ENCODE data around the gene ABRAXAS1. TPM values are rescaled to one million over a fixed set of nuclear protein-coding genes. Genes with fewer than 3 reads are reported as not detected.

The ABRAXAS1 gene
- total and polyA plus RNA-seq, 7 donors, result 5.8 to 29.6 (median 12.5) TPM

- no peak overlapping the region for H3K4me3 ChIP-seq
- peaks cover 0 to 86% (median 24%) of the 10 kb centered on the region in 4 donors for H3K36me3 ChIP-seq
- 94 to 95% methylated on average over 4 of the region's 4 CpGs for WGBS, 2 donors
- no peaks in the 10 kb centered on the region for H3K27me3 ChIP-seq
- TF ChIP-seq CTCF (IDR thresholded peaks at IDR 0.05) (no peak), POLR2A (IDR thresholded peaks at IDR 0.05) (no peak), EP300 (IDR thresholded peaks at IDR 0.05) (no peak), POLR2AphosphoS5 (IDR thresholded peaks at IDR 0.05) (no peak)
- intact Hi-C loops (cut with DNase I), result no loop called here
- no peaks in the 10 kb centered on the region for H3K4me1 ChIP-seq
- no peaks in the 10 kb centered on the region for H3K9me3 ChIP-seq
- no peak for DNase-seq
- H3K27ac ChIP-seq, result no peak overlapping the region
These were observed 67.3 kb downstream of the ABRAXAS1 start for GRCh38 chr4:83417566-83417965.

GRCh38 chr4:83413676-83414075, 71.2 kb downstream of the ABRAXAS1 start:
- no peaks in the 10 kb centered on the region for H3K9me3 ChIP-seq
- DNase-seq, result no peak
- no peaks in the 10 kb centered on the region for H3K4me1 ChIP-seq
- intact Hi-C loops (cut with DNase I), result no loop called here
- no peak overlapping the region for H3K4me3 ChIP-seq
- no peaks in the 10 kb centered on the region for H3K27me3 ChIP-seq
- no peak overlapping the region for H3K27ac ChIP-seq
- peaks cover 0 to 77% (median 15%) of the 10 kb centered on the region in 4 donors for H3K36me3 ChIP-seq
- WGBS, 2 donors, result 97 to 99% methylated on average over 2 of the region's 2 CpGs
- TF ChIP-seq POLR2A (IDR thresholded peaks at IDR 0.05) (no peak), POLR2AphosphoS5 (IDR thresholded peaks at IDR 0.05) (no peak), EP300 (IDR thresholded peaks at IDR 0.05) (no peak), CTCF (IDR thresholded peaks at IDR 0.05) (no peak)

Other genes with a start within 250 kb of the ABRAXAS1 start
- gene COQ2, start 200.3 kb downstream of the ABRAXAS1 start, total RNA-seq, result 1 to 10 TPM; 5.6 to 7.8 (median 7.2) TPM
- gene COQ2, start 200.3 kb downstream of the ABRAXAS1 start, polyA plus RNA-seq, result 10 to 100 TPM; 10.8 to 16.8 (median 12.7) TPM
- gene HPSE, start 150.3 kb downstream of the ABRAXAS1 start, total RNA-seq, result under 1 TPM; 0.54 to 0.71 (median 0.61) TPM
- gene HPSE, start 150.3 kb downstream of the ABRAXAS1 start, polyA plus RNA-seq, result 1 to 10 TPM; 1.2 to 7.3 (median 6.0) TPM
- 10 to 100 TPM; 11.8 to 21.8 (median 18.9) TPM for gene HELQ, start 29.3 kb downstream of the ABRAXAS1 start, total RNA-seq
- gene HELQ, start 29.3 kb downstream of the ABRAXAS1 start, polyA plus RNA-seq, result 1 to 10 TPM; 4.6 to 7.8 (median 7.5) TPM
- gene MRPS18C, start 29.0 kb downstream of the ABRAXAS1 start, total RNA-seq, result 10 to 100 TPM in 3 of 4 donors, 1 to 10 TPM in 1; 8.3 to 36.2 (median 17.4) TPM
- gene MRPS18C, start 29.0 kb downstream of the ABRAXAS1 start, polyA plus RNA-seq, result 10 to 100 TPM; 27.6 to 37.0 (median 34.6) TPM
- gene GPAT3, start 51.0 kb upstream of the ABRAXAS1 start, total RNA-seq, result 10 to 100 TPM in 3 of 4 donors, 1 to 10 TPM in 1; 5.6 to 23.1 (median 17.3) TPM
- 10 to 100 TPM in 1 of 3 donors, 1 to 10 TPM in 2; 4.6 to 13.0 (median 4.8) TPM for gene GPAT3, start 51.0 kb upstream of the ABRAXAS1 start, polyA plus RNA-seq

All from sigmoid colon (tissue), 7 donors.